CD14-positive monocyte (primary cell): ENCODE measurements around the gene KIRREL3. TPM values are rescaled to one million over a fixed set of nuclear protein-coding genes. Genes with fewer than 3 reads are reported as not detected.

Source experiments
- DNase-seq, 3 donors: peaks; one replicate each; pipeline ENCODE4 v3.0.0-alpha.2; 2011 to 2022
- H2AFZ ChIP-seq: 2 replicates; pipeline ENCODE4 v1.6.0; 2012; ENCODE audit warnings: mild to moderate bottlenecking, low read depth, low read length, inconsistent platforms; ENCODE audit not compliant: insufficient read depth, poor library complexity, severe bottlenecking
- H3K27ac ChIP-seq, 2 donors: 1 replicate in 1 of 2; 2 replicates in 1 of 2; pipeline ENCODE4 v1.5.1; 2012 to 2013; ENCODE audit warnings: low read length in 2 of 2, control low read depth in 1 of 2, inconsistent platforms in 1 of 2, low read depth in 1 of 2, mild to moderate bottlenecking in 1 of 2
- H3K27me3 ChIP-seq, 2 donors: one replicate each; pipeline versions ENCODE4 v1.6.0 to v1.6.1; 2011 to 2013; ENCODE audit warnings: low read length in 2 of 2; ENCODE audit not compliant: control insufficient read depth in 2 of 2, insufficient read depth in 2 of 2
- H3K36me3 ChIP-seq, 2 donors: replicated peaks in 1 of 2; 1 replicate in 1 of 2; 2 replicates in 1 of 2; pipeline versions ENCODE4 v1.5.1 to v1.6.1; 2012 to 2013; ENCODE audit warnings: low read length in 2 of 2, control low read depth in 1 of 2, inconsistent platforms in 1 of 2, mild to moderate bottlenecking in 1 of 2; ENCODE audit not compliant: insufficient read depth in 2 of 2, control insufficient read depth in 1 of 2
- H3K4me1 ChIP-seq, 2 donors: 1 replicate in 1 of 2; 2 replicates in 1 of 2; pipeline versions ENCODE4 v1.5.1 to v1.6.1; 2012 to 2013; ENCODE audit warnings: low read length in 2 of 2, control low read depth in 1 of 2, inconsistent platforms in 1 of 2, mild to moderate bottlenecking in 1 of 2, moderate library complexity in 1 of 2; ENCODE audit not compliant: insufficient read depth in 2 of 2, control insufficient read depth in 1 of 2
- H3K4me2 ChIP-seq: replicated peaks from 2 replicates; pipeline ENCODE3; 2012; ENCODE audit warnings: low read length, moderate library complexity, mild to moderate bottlenecking; ENCODE audit not compliant: poor library complexity, severe bottlenecking; ENCODE audit errors: extremely low read depth
- H3K4me3 ChIP-seq, 3 experiments: fragments of 200-600 bp in 1 of 3; sonication (generic) in 1 of 3; replicated peaks in 1 of 3; 1 replicate in 2 of 3; 2 replicates in 1 of 3; pipeline ENCODE4 v1.5.1; 2011 to 2013; ENCODE audit warnings: low read length in 3 of 3, mild to moderate bottlenecking in 3 of 3, control low read depth in 2 of 3, low read depth in 2 of 3, inconsistent platforms in 1 of 3, moderate library complexity in 1 of 3
- H3K79me2 ChIP-seq: 2 replicates; pipeline ENCODE4 v1.6.0; 2012; ENCODE audit warnings: mild to moderate bottlenecking, control low read depth, inconsistent platforms, low read length, moderate library complexity; ENCODE audit not compliant: insufficient read depth
- H3K9ac ChIP-seq: 2 replicates; pipeline ENCODE4 v1.6.0; 2017; ENCODE audit warnings: low read length, mild to moderate bottlenecking; ENCODE audit not compliant: insufficient read depth, poor library complexity, severe bottlenecking
- H3K9me3 ChIP-seq, 2 donors: replicated peaks in 1 of 2; 1 replicate in 1 of 2; 2 replicates in 1 of 2; pipeline versions ENCODE4 v1.5.1 to v1.6.1; 2012 to 2013; ENCODE audit warnings: low read length in 2 of 2, control low read depth in 1 of 2; ENCODE audit not compliant: control insufficient read depth in 1 of 2, insufficient read depth in 1 of 2
- H4K20me1 ChIP-seq: 2 replicates; pipeline ENCODE4 v1.6.0; 2012; ENCODE audit warnings: mild to moderate bottlenecking, low read length, control low read depth, moderate library complexity; ENCODE audit not compliant: insufficient read depth
- H3K27ac Mint-ChIP-seq, 7 donors: one replicate each; pipeline ENCODE4 v1.8.0; 2020; ENCODE audit warnings: mild to moderate bottlenecking in 7 of 7, mixed read lengths in 7 of 7, moderate library complexity in 6 of 7, inconsistent platforms in 2 of 7
- H3K27me3 Mint-ChIP-seq, 3 donors: one replicate each; pipeline ENCODE4 v1.8.0; 2021 to 2022; ENCODE audit warnings: low read depth in 3 of 3, mild to moderate bottlenecking in 3 of 3, mixed read lengths in 3 of 3, moderate library complexity in 3 of 3, inconsistent platforms in 1 of 3
- H3K36me3 Mint-ChIP-seq, 2 donors: one replicate each; pipeline ENCODE4 v1.8.0; 2020; ENCODE audit warnings: mixed read lengths in 2 of 2, inconsistent platforms in 1 of 2, mild to moderate bottlenecking in 1 of 2
- H3K4me1 Mint-ChIP-seq: one replicate; pipeline ENCODE4 v1.8.0; 2020; ENCODE audit warnings: mild to moderate bottlenecking, mixed read lengths
- H3K4me3 Mint-ChIP-seq, 2 donors: one replicate each; pipeline ENCODE4 v1.8.0; 2020; ENCODE audit warnings: mild to moderate bottlenecking in 2 of 2, mixed read lengths in 2 of 2, moderate library complexity in 1 of 2
- H3K9me3 Mint-ChIP-seq, 7 donors: one replicate each; pipeline ENCODE4 v1.8.0; 2020 to 2022; ENCODE audit warnings: mixed read lengths in 7 of 7, mild to moderate bottlenecking in 6 of 7, moderate library complexity in 6 of 7, inconsistent platforms in 2 of 7
- WGBS: methylation state at CpG from one replicate; pipeline ENCODE4 v1.1.5; 2013; ENCODE audit warnings: missing lambda C conversion rate; ENCODE audit not compliant: insufficient coverage; 5-methylcytosine and 5-hydroxymethylcytosine counted together
- intact Hi-C, 2 donors: fragments of 100-400 bp; cut with micrococcal nuclease; formaldehyde crosslinking; loops; one replicate each; pipeline versions ENCODE4 v1.15.0 to v1.15.1; 2023
- polyA plus RNA-seq, 3 donors: library from polyadenylated mRNA; depleted of rRNA in 1 of 3; unstranded in 2 of 3; stranded (reverse) in 1 of 3; fragments of 300-500 nt in 2 of 3; fragments of >200 nt in 1 of 3; fragmentation: Illumina TruSeq in 2 of 3; gene quantifications; 1 replicate in 2 of 3; 2 replicates in 1 of 3; pipeline ENCODE4 v1.2.3, GENCODE V29; 2012 to 2021
- TF ChIP-seq, protein P1 (sequence below): fragments of 200-600 bp; IDR thresholded peaks from one replicate; pipeline ENCODE4 v1.8.0; 2022; ENCODE audit warnings: antibody characterized with exemption, mild to moderate bottlenecking

Gene KIRREL3
- polyA plus RNA-seq, 3 donors = not detected

DNA sequence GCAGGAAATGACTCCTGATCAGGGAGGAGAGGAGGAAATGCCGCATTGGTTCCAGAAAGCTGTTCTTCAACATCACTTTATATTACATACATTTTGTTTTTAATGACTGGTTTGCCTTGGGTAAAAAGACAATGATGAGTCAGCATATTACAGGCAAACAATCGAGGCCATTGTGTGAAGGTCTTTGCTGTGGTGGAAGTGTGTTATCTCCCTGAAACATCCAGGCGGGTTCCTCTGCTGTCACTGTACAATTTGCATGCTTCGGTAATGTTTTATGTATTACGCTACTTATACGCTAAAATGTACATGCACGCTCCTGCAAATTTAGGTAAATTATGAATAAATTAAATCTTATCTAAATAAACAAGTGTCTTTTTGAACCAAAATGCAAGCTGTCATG lies 161.1 kb downstream of the KIRREL3 start:
- Mint-ChIP-seq H3K4me1 (no peaks in the 10 kb centered on the region), H3K27me3 (peaks cover 0 to 6% (median 4%) of the 10 kb centered on the region in 3 donors), H3K36me3 (no peaks in the 10 kb centered on the region), H3K4me3 (no peak overlapping the region), H3K27ac (no peak overlapping the region), H3K9me3 (peaks cover 0 to 6% (median 0%) of the 10 kb centered on the region in 7 donors)
- no CpG with 5 or more reads among the region's 7 CpGs for WGBS
- Histone ChIP-seq H3K4me3 (no peak overlapping the region), H3K27ac (no peak overlapping the region), H3K9me3 (no peaks in the 10 kb centered on the region), H3K4me2 (no peak overlapping the region), H3K4me1 (no peaks in the 10 kb centered on the region), H3K36me3 (no peaks in the 10 kb centered on the region), H2AFZ (no peak overlapping the region), H3K27me3 (no peaks in the 10 kb centered on the region), H3K79me2 (no peaks in the 10 kb centered on the region), H3K9ac (no peak overlapping the region), H4K20me1 (no peaks in the 10 kb centered on the region)
- intact Hi-C loops = no loop called here
- TF ChIP-seq, protein P1, sequence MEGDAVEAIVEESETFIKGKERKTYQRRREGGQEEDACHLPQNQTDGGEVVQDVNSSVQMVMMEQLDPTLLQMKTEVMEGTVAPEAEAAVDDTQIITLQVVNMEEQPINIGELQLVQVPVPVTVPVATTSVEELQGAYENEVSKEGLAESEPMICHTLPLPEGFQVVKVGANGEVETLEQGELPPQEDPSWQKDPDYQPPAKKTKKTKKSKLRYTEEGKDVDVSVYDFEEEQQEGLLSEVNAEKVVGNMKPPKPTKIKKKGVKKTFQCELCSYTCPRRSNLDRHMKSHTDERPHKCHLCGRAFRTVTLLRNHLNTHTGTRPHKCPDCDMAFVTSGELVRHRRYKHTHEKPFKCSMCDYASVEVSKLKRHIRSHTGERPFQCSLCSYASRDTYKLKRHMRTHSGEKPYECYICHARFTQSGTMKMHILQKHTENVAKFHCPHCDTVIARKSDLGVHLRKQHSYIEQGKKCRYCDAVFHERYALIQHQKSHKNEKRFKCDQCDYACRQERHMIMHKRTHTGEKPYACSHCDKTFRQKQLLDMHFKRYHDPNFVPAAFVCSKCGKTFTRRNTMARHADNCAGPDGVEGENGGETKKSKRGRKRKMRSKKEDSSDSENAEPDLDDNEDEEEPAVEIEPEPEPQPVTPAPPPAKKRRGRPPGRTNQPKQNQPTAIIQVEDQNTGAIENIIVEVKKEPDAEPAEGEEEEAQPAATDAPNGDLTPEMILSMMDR = no peak
- DNase-seq = no peak

DNA sequence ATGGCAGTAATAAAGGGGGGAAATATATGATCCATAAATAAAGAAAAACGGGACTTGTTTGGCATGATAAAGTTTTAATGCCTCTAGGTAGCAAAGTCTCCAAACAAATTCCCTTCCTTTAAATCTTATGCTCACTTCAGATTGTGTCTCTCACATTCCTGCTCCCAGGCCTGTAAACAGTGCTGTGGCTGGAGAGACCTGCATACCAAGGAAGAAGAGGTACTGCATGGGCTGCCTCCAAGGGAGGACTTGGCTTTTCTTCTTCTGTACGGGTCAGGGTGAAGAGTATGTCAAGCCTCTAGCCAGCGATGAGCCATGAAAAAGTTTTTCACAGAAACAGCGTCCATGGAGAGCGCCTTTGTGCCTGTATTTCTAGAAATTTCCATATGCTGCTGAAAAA lies 161.8 kb downstream of the KIRREL3 start:
- intact Hi-C loops = no loop called here
- Histone ChIP-seq H3K4me3 (no peak overlapping the region), H3K36me3 (no peaks in the 10 kb centered on the region), H3K9me3 (no peaks in the 10 kb centered on the region), H3K79me2 (no peaks in the 10 kb centered on the region), H4K20me1 (no peaks in the 10 kb centered on the region), H3K27me3 (no peaks in the 10 kb centered on the region), H2AFZ (no peak overlapping the region), H3K4me1 (no peaks in the 10 kb centered on the region), H3K4me2 (no peak overlapping the region), H3K9ac (no peak overlapping the region), H3K27ac (no peak overlapping the region)
- TF ChIP-seq, protein P1 = no peak
- Mint-ChIP-seq H3K4me3 (no peak overlapping the region), H3K4me1 (no peaks in the 10 kb centered on the region), H3K27me3 (peaks cover 0 to 6% (median 4%) of the 10 kb centered on the region in 3 donors), H3K36me3 (no peaks in the 10 kb centered on the region), H3K27ac (no peak overlapping the region), H3K9me3 (peaks cover 0 to 6% (median 0%) of the 10 kb centered on the region in 7 donors)
- DNase-seq = no peak
- 100% methylated on average over 1 of the region's 5 CpGs for WGBS
